Measurements from ENCODE around the gene SLC38A6. TPM values are rescaled to one million over a fixed set of nuclear protein-coding genes. Genes with fewer than 3 reads are reported as not detected.
A peak's percentile ranks its signal among the peaks of the same experiment; 100 is the strongest.

The SLC38A6 gene
- total and polyA plus RNA-seq, 2 experiments from 2014 or later: 11.9 to 23.2 TPM

GRCh38 chr14:61088081-61088480 is 107.0 kb downstream of the SLC38A6 start (continued):
- TF ChIP-seq ZNF331 (CRISPR knock-in tag; IDR thresholded peaks at IDR 0.05; ENCODE audit: low read depth) (no peak), JUNB (IDR thresholded peaks at IDR 0.05; ENCODE audit: unreplicated experiment) (no peak), EZH2 (IDR thresholded peaks at IDR 0.05; ENCODE audit: low read depth, unreplicated experiment) (no peak)

GRCh38 chr14:61089126-61089750 is 108.2 kb downstream of the SLC38A6 start:
- no peak for DNase-seq (ENCODE audit: low spot score)
- Histone ChIP-seq H3K9me2 (ENCODE audit: insufficient read depth) (no peaks in the 10 kb centered on the region), H3F3A (replicated peaks; ENCODE audit: low read depth) (no peaks in the 10 kb centered on the region), H3K4me2 (no peak overlapping the region), H3K4me3 (no peak overlapping the region), H3K36me3 (ENCODE audit: insufficient read depth) (no peaks in the 10 kb centered on the region; the same call in 1 of the 2 replicates), H3K27ac (ENCODE audit: low read depth) (no peak overlapping the region), H4K20me1 (replicated peaks; ENCODE audit: insufficient read depth) (no peaks in the 10 kb centered on the region), H3K27me3 (ENCODE audit: insufficient read depth) (no peaks in the 10 kb centered on the region), H2AFZ (peak overlapping the region; percentile 72; the same call in 1 of the 2 replicates), H3K4me1 (ENCODE audit: insufficient read depth) (no peaks in the 10 kb centered on the region), H3K79me2 (replicated peaks; ENCODE audit: insufficient read depth) (no peaks in the 10 kb centered on the region)
- Mint-ChIP-seq H3K4me1 (peaks cover 22% of the 10 kb centered on the region), H3K27ac (no peak overlapping the region; the same call in 1 of the 2 replicates), H3K4me3 (no peak overlapping the region), H3K36me3 (ENCODE audit: low read depth) (peaks cover 5% of the 10 kb centered on the region; the same call in 2 of the 3 replicates), H3K9me3 (peaks cover 2% of the 10 kb centered on the region; the same call in 2 of the 3 replicates), H3K27me3 (ENCODE audit: insufficient read depth, low read depth, poor library complexity) (peaks cover 1% of the 10 kb centered on the region)
- peak; percentile 67 for ATAC-seq
- TF ChIP-seq CTCF (conservative IDR thresholded peaks at IDR 0.05; ENCODE audit: low read depth in 2 of 2): no peak
- no peak for TF ChIP-seq ETS1 (IDR thresholded peaks at IDR 0.05)
- TF ChIP-seq ZNF331 (CRISPR knock-in tag; IDR thresholded peaks at IDR 0.05; ENCODE audit: low read depth): no peak
- TF ChIP-seq POLR2AphosphoS5 (IDR thresholded peaks at IDR 0.05; ENCODE audit: low read depth): no peak
- TF ChIP-seq STAT1 (IDR thresholded peaks at IDR 0.05; ENCODE audit: unreplicated experiment): no peak
- no peak for TF ChIP-seq NANOG (IDR thresholded peaks at IDR 0.05; ENCODE audit: borderline replicate concordance)
- TF ChIP-seq CREB1 (CRISPR knock-in tag; IDR thresholded peaks at IDR 0.05; ENCODE audit: low read depth): no peak
- no peak for TF ChIP-seq REST (IDR thresholded peaks at IDR 0.05; ENCODE audit: unreplicated experiment)
- no peak for TF ChIP-seq EZH2phosphoT487 (IDR thresholded peaks at IDR 0.05; ENCODE audit: unreplicated experiment)
- no peak for TF ChIP-seq ZNF114 (CRISPR knock-in tag; IDR thresholded peaks at IDR 0.05)
- TF ChIP-seq EZH2 (IDR thresholded peaks at IDR 0.05; ENCODE audit: low read depth, unreplicated experiment): no peak
- TF ChIP-seq JUNB (IDR thresholded peaks at IDR 0.05; ENCODE audit: unreplicated experiment): no peak
